HepG2 (cell line): ENCODE results near the gene KCNMA1. TPM values are rescaled to one million over a fixed set of nuclear protein-coding genes. Genes with fewer than 3 reads are reported as not detected.

Experiments
- ATAC-seq: fragments of 200-7000 bp; cut with Tn5 transposase; 3 replicates; pipeline ENCODE4 v1.9.1; 2020; ENCODE audit warnings: mild to moderate bottlenecking, moderate library complexity
- BruUV-seq: library from RNA; stranded (reverse); fragments of 400-500 nt; replicated peaks from 2 replicates; lab custom pipeline; 2021; lab: Mats Ljungman, UMichigan
- CTCF ChIA-PET: fragments of 300-600 bp; formaldehyde crosslinking; extraction: SDS; loops from one replicate; lab custom pipeline; 2021; ENCODE audit warnings: low total read pairs, inconsistent platforms, low intra/inter-chr PET ratio; lab: Yijun Ruan, JAX
- POLR2A ChIA-PET: fragments of 350-600 bp; sonication (Branson Sonifier 250); formaldehyde crosslinking; loops from one replicate; lab custom pipeline; 2020; ENCODE audit warnings: antibody characterized with exemption, inconsistent platforms; lab: Yijun Ruan, JAX
- DNase-seq: peaks from one replicate; pipeline ENCODE4 v3.0.0-alpha.2; 2015; ENCODE audit warnings: low spot score
- FAIRE-seq: peaks from 3 replicates; lab custom pipeline; 2011; peaks lifted over from hg19 to GRCh38; lab: Jason Lieb, UNC
- H2AFZ ChIP-seq: one replicate; pipeline ENCODE4 v1.6.1; 2011; ENCODE audit warnings: low read length, inconsistent platforms
- H3K27ac ChIP-seq: fragments of 300-600 bp; 3 replicates; pipeline ENCODE4 v1.8.0; 2011; ENCODE audit warnings: mixed run types, mild to moderate bottlenecking, mixed read lengths, low read length, inconsistent platforms; ENCODE audit not compliant: insufficient read depth; ENCODE audit errors: extremely low read length
- H3K27me3 ChIP-seq, 2 experiments: fragments of 200-600 bp in 1 of 2; 2 replicates in 1 of 2; 3 replicates in 1 of 2; pipeline versions ENCODE4 v1.6.0 to v1.8.0; 2011; ENCODE audit warnings: low read length in 2 of 2, mild to moderate bottlenecking in 2 of 2, moderate library complexity in 2 of 2, inconsistent platforms in 1 of 2; ENCODE audit not compliant: insufficient read depth in 2 of 2, control insufficient read depth in 1 of 2
- H3K36me3 ChIP-seq, 2 experiments: fragments of 200-600 bp in 1 of 2; replicated peaks in 1 of 2; 2 replicates in 1 of 2; 3 replicates in 1 of 2; pipeline versions ENCODE4 v1.5.1 to v1.8.0; 2011; ENCODE audit warnings: low read length in 2 of 2, inconsistent platforms in 1 of 2; ENCODE audit not compliant: insufficient read depth in 2 of 2, control insufficient read depth in 1 of 2
- H3K4me1 ChIP-seq: 2 replicates; pipeline ENCODE4 v1.5.1; 2012; ENCODE audit warnings: low read length, inconsistent platforms; ENCODE audit not compliant: insufficient read depth
- H3K4me2 ChIP-seq: 2 replicates; pipeline ENCODE4 v1.6.0; 2011; ENCODE audit warnings: low read depth, low read length, inconsistent platforms
- H3K4me3 ChIP-seq, 3 experiments: fragments of 200-600 bp in 1 of 3; sonication (generic), shearing (Covaris generic) in 1 of 3; replicated peaks in 1 of 3; 2 replicates each; pipeline ENCODE4 v1.5.1; 2011 to 2016; ENCODE audit warnings: low read length in 3 of 3, inconsistent platforms in 2 of 3, low read depth in 2 of 3, mild to moderate bottlenecking in 2 of 3, control low read depth in 1 of 3, mixed read lengths in 1 of 3; ENCODE audit not compliant: insufficient read depth in 1 of 3
- H3K79me2 ChIP-seq: one replicate; pipeline ENCODE4 v1.6.1; 2011; ENCODE audit warnings: low read length, inconsistent platforms; ENCODE audit not compliant: insufficient read depth
- H3K9ac ChIP-seq: 2 replicates; pipeline ENCODE4 v1.6.0; 2011; ENCODE audit warnings: mild to moderate bottlenecking, low read depth, low read length, inconsistent platforms; ENCODE audit not compliant: insufficient read depth
- H3K9me3 ChIP-seq: 2 replicates; pipeline ENCODE4 v1.5.1; 2012; ENCODE audit warnings: mild to moderate bottlenecking, low read length
- H4K20me1 ChIP-seq: 2 replicates; pipeline ENCODE4 v1.6.0; 2011; ENCODE audit warnings: inconsistent platforms, mild to moderate bottlenecking, low read length, moderate library complexity; ENCODE audit not compliant: insufficient read depth
- HCFC1 ChIP-seq: fragments of 150-350 bp; IDR thresholded peaks from 2 replicates; pipeline ENCODE4 v1.6.1; 2014; ENCODE audit warnings: low read depth, low read length
- PHF21A ChIP-seq: sonication (generic); formaldehyde crosslinking; IDR thresholded peaks from 2 replicates; pipeline ENCODE4 v1.5.0; 2020; ENCODE audit warnings: mild to moderate bottlenecking, missing genetic modification reagents
- RARG ChIP-seq: sonication (generic); formaldehyde crosslinking; IDR thresholded peaks from 2 replicates; pipeline ENCODE4 v1.4.0; 2020; ENCODE audit warnings: low read depth, mild to moderate bottlenecking, missing genetic modification reagents
- REL ChIP-seq: sonication (generic); formaldehyde crosslinking; conservative IDR thresholded peaks from 2 replicates; pipeline ENCODE4 v1.8.0; 2022; ENCODE audit warnings: mild to moderate bottlenecking, missing genetic modification reagents, moderate library complexity
- SNRNP70 ChIP-seq: fragments of 200-400 bp; formaldehyde crosslinking; IDR thresholded peaks from 2 replicates; pipeline ENCODE4 v1.6.1; 2017; ENCODE audit warnings: mild to moderate bottlenecking, low read depth, low read length, moderate library complexity
- YEATS4 ChIP-seq: sonication (generic); formaldehyde crosslinking; IDR thresholded peaks from 2 replicates; pipeline ENCODE4 v1.4.0; 2020; ENCODE audit warnings: missing genetic modification reagents, borderline replicate concordance
- ZNF547 ChIP-seq: sonication (generic); formaldehyde crosslinking; IDR thresholded peaks from 2 replicates; pipeline ENCODE4 v1.5.1; 2020; ENCODE audit warnings: mild to moderate bottlenecking, missing genetic modification reagents
- ZNF564 ChIP-seq: sonication (generic); formaldehyde crosslinking; IDR thresholded peaks from 2 replicates; pipeline ENCODE4 v1.8.1; 2023; ENCODE audit warnings: mild to moderate bottlenecking, missing genetic modification reagents
- ZNF646 ChIP-seq: sonication (generic); formaldehyde crosslinking; IDR thresholded peaks from 2 replicates; pipeline ENCODE4 v1.9.0; 2021; ENCODE audit warnings: mild to moderate bottlenecking, missing genetic modification reagents
- ZNF737 ChIP-seq: sonication (generic); formaldehyde crosslinking; IDR thresholded peaks from 2 replicates; pipeline ENCODE4 v1.5.0; 2020; ENCODE audit warnings: missing genetic modification reagents, mild to moderate bottlenecking, borderline replicate concordance
- ZNF749 ChIP-seq: sonication (generic); formaldehyde crosslinking; IDR thresholded peaks from 2 replicates; pipeline ENCODE4 v1.8.0; 2022; ENCODE audit warnings: mild to moderate bottlenecking, missing genetic modification reagents, moderate library complexity, borderline replicate concordance
- ZSCAN22 ChIP-seq: sonication (generic); formaldehyde crosslinking; IDR thresholded peaks from 2 replicates; pipeline ENCODE4 v1.4.0; 2020; ENCODE audit warnings: mild to moderate bottlenecking, missing genetic modification reagents
- WGBS: methylation state at CpG from one replicate; pipeline ENCODE4 v1.1.6; 2017; ENCODE audit warnings: low lambda C conversion rate; 5-methylcytosine and 5-hydroxymethylcytosine counted together
- in situ Hi-C: cut with HindIII; loops from 2 replicates; pipeline ENCODE4 v1.10.0; 2017; ENCODE audit warnings: low pct_unique_long_range_greater_than_20kb; ENCODE audit not compliant: extremely low pct_ligation_motif_present
- intact Hi-C: fragments of 100-400 bp; cut with micrococcal nuclease; formaldehyde crosslinking; loops from one replicate; pipeline ENCODE4 v1.10.0; 2022; ENCODE audit not compliant: unreplicated experiment
- polyA plus RNA-seq, 8 experiments: library from polyadenylated mRNA; depleted of rRNA in 3 of 8; stranded (reverse) in 7 of 8; unstranded in 1 of 8; fragments of >200 nt; fragmentation: Illumina TruSeq in 4 of 8; extraction: Trizol in 4 of 8; gene quantifications; 2 replicates each; pipeline versions ENCODE4 v1.2.1 to v1.2.3, GENCODE V29; 2011 to 2016; ENCODE audit warnings: low read depth in 4 of 8, missing spikeins in 1 of 8, mixed read lengths in 1 of 8; ENCODE audit not compliant: insufficient read depth in 1 of 8
- total RNA-seq, 5 experiments: library from RNA; depleted of rRNA; stranded (reverse); fragments of >200 nt; fragmentation: Illumina TruSeq; extraction: Trizol; gene quantifications; 2 replicates each; pipeline ENCODE4 v1.2.3, GENCODE V29; 2016; ENCODE audit warnings: low read depth in 1 of 5
- TF ChIP-seq, protein P1 (sequence below): sonication (generic); formaldehyde crosslinking; IDR thresholded peaks from 2 replicates; pipeline ENCODE4 v1.5.0; 2020; ENCODE audit warnings: missing genetic modification reagents, mild to moderate bottlenecking, borderline replicate concordance
- TF ChIP-seq, protein P2 (sequence below): sonication (generic); formaldehyde crosslinking; IDR thresholded peaks from 2 replicates; pipeline ENCODE4 v1.9.0; 2021; ENCODE audit warnings: missing genetic modification reagents, borderline replicate concordance
- TF ChIP-seq, protein P3 (sequence below): sonication (generic); formaldehyde crosslinking; IDR thresholded peaks from 2 replicates; pipeline ENCODE4 v1.8.1; 2023; ENCODE audit warnings: missing genetic modification reagents, mild to moderate bottlenecking, borderline replicate concordance

The KCNMA1 gene
- total and polyA plus RNA-seq, 2 of the 13 experiments (the other 11 are each of a cell fraction or from before 2014, with no cell fraction given) = 0.02 TPM; not detected in 1

GRCh38 chr10:77563638-77564270, 73.9 kb downstream of the KCNMA1 start (continued):
- TF ChIP-seq ZNF737 (CRISPR knock-in tag) = no peak
- no peak for TF ChIP-seq HCFC1
- TF ChIP-seq, protein P1, sequence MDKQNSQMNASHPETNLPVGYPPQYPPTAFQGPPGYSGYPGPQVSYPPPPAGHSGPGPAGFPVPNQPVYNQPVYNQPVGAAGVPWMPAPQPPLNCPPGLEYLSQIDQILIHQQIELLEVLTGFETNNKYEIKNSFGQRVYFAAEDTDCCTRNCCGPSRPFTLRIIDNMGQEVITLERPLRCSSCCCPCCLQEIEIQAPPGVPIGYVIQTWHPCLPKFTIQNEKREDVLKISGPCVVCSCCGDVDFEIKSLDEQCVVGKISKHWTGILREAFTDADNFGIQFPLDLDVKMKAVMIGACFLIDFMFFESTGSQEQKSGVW (CRISPR knock-in tag) = no peak
- TF ChIP-seq RARG (CRISPR knock-in tag) = no peak

- no peaks in the 10 kb centered on the region for H3K9me3 ChIP-seq
- ChIA-PET POLR2A (no interaction called here), CTCF (no interaction called here)
- no TSS peak for BruUV-seq
- in situ Hi-C loops (no loop called here), intact Hi-C loops (no loop called here)
- no peak overlapping the region for H3K4me2 ChIP-seq
- H3K4me1 ChIP-seq = no peaks in the 10 kb centered on the region
- H3K79me2 ChIP-seq = no peaks in the 10 kb centered on the region
- ATAC-seq (no peak), DNase-seq (no peak), FAIRE-seq (no peak)
- 18% methylated on average over 3 of the region's 3 CpGs for WGBS
- H2AFZ ChIP-seq = no peak overlapping the region
- peaks cover 0 to 5% of the 10 kb centered on the region in 2 experiments; a peak in 1 of 5 replicates for H3K27me3 ChIP-seq
- no peak overlapping the region for H3K9ac ChIP-seq
- H3K4me3 ChIP-seq = no peak overlapping the region
- no peak overlapping the region for H3K27ac ChIP-seq
- no peaks in the 10 kb centered on the region for H4K20me1 ChIP-seq
- H3K36me3 ChIP-seq = no peaks in the 10 kb centered on the region
- TF ChIP-seq YEATS4 (CRISPR knock-in tag) = no peak
- no peak for TF ChIP-seq SNRNP70
- TF ChIP-seq ZNF547 (CRISPR knock-in tag) = no peak
- TF ChIP-seq ZNF749 = no peak
- TF ChIP-seq ZNF564 = no peak
- no peak for TF ChIP-seq PHF21A (CRISPR knock-in tag)
- TF ChIP-seq REL (CRISPR knock-in tag) = no peak
- no peak for TF ChIP-seq ZNF646
- TF ChIP-seq, protein P2, sequence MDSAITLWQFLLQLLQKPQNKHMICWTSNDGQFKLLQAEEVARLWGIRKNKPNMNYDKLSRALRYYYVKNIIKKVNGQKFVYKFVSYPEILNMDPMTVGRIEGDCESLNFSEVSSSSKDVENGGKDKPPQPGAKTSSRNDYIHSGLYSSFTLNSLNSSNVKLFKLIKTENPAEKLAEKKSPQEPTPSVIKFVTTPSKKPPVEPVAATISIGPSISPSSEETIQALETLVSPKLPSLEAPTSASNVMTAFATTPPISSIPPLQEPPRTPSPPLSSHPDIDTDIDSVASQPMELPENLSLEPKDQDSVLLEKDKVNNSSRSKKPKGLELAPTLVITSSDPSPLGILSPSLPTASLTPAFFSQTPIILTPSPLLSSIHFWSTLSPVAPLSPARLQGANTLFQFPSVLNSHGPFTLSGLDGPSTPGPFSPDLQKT (CRISPR knock-in tag) = no peak
- no peak for TF ChIP-seq ZSCAN22 (CRISPR knock-in tag)
- TF ChIP-seq, protein P3, sequence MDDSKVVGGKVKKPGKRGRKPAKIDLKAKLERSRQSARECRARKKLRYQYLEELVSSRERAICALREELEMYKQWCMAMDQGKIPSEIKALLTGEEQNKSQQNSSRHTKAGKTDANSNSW (CRISPR knock-in tag) = no peak
Observed at GRCh38 chr10:77562742-77563141, 74.9 kb downstream of the KCNMA1 start.
